Measurements from ENCODE around the gene SARS2.

- TF ChIP-seq CTCF (IDR thresholded peaks at IDR 0.05) (no peak), POLR2A (IDR thresholded peaks at IDR 0.05) (no peak)
Observed at GRCh38 chr19:38905620-38906019, 24.9 kb downstream of the SARS2 start.
